ENCODE results near the gene FAM20C.
"Not testable (repeated sequence)": the region's sequence is repeated elsewhere in the genome, so short reads cannot be mapped to it uniquely, and the experiment has no call there.

The FAM20C gene

DNA sequence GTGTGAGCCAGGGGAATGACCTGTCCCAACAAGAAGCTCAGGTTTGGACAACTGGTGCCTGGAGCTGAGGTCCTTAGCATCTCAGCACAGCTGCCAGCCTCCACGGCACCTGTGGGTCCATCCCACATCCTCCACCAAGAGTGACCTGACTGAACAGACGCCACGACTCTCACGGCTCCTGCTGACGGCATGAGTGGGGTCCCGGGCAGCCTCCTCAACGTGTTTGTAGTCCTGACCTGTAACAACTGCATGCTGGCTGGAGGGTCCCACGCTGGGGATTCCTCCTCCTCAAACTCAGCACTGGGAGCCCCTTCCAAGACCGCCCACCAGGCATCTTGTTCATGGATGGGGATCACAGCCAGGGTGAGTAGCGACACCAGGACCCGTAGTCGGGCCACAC, 36.2 kb downstream of the FAM20C start:
- no peak for DNase-seq (ENCODE audit: low read depth in 2 of 2)

DNA sequence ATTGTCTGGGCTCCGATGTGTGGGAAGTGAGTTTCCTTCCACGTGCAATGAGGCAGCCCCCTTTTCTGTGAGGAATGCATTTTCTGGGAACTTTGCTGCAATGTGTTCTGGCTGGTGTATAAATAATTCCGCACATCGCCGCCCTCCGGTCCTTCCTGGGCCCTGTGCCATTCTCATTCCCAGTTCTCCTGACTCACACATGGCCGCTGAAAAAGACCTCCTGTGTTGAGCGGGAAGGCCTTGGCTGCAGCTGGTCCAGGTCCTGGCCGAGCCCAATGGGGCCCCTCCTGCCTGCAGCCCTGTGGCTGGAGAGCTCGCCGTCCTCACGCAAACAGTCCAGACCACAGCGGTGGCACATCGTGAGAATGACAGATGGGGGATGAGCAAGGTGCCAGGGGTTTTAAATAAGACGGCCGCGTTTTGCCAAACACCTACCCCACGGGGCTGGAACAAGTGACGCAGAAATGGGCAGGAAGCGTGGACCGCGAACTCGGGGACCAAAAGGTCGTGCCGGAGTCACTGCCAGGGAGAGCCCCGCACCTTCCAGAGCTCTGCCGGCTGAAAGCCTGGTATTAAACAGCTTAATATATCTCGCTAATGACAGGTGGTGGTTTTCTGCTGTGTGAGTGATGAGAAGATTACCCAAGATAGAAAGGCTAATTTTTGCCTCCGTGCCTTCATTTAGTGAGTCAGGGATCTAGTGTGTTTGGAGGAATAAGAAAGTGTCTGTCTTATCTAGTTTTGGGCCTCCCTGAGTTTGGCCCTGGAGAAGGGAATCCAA, 37.0 kb downstream of the FAM20C start:
- no peak for DNase-seq (ENCODE audit: low read depth in 2 of 2)

DNA sequence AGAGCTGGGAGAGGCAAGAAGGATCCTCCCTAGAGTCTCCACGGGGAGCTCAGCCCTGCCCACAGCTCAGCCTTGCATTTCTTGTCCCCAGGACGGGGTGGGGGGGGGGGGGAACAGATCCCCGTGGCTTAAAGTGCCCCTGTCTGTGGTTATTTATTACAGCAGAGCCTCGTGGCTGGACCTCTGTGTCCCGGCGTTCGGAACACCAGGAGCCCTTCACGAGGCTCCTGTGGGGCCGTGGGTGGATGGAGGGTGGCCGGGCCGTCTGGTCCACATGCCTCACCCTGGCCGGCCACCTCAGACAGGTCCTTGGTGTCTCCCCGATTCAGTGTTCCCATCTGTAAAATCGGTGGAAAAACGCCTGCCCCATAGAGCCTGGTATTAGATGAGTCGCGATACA, 37.9 kb downstream of the FAM20C start:
- no peak for DNase-seq (ENCODE audit: low read depth in 2 of 2)

DNA sequence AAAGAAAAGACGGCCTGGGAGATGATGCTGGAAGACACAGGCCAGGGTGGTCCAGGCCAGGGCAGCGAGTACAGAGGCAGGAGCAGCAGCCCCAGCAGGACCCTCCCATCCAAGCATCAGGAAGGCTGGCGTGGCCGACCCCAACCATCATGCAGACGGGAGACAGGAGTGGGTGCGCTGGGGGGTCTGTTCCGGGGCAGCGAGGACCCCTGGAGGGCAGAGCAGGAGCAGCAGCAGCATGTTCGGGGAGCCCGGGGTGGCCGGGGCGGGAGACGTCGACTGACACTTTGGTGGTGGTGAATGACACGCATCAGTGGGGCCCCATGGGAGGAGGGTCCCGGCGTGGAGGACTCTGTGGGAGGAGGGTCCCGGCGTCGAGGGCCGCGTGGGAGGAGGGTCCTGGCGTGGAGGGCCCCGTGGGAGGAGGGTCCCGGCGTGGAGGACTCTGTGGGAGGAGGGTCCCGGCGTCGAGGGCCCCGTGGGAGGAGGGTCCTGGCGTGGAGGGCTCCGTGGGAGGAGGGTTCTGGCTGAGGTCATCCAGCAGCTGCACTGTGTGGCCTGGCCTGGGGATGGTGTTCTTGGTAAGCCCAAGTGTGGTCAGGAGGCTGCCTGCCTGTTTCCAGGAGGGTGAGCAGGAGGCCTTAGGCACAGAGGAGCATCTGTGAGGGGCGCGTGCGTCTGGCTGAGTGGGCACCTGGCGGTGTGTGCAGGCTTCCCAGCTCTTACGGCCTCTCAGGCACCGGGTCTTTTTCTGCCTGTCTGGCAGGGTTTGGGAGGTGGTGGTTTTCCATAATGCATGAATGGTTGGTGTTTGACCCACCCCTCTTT, 38.9 kb downstream of the FAM20C start:
- DNase-seq (ENCODE audit: low read depth in 2 of 2), result no peak

DNA sequence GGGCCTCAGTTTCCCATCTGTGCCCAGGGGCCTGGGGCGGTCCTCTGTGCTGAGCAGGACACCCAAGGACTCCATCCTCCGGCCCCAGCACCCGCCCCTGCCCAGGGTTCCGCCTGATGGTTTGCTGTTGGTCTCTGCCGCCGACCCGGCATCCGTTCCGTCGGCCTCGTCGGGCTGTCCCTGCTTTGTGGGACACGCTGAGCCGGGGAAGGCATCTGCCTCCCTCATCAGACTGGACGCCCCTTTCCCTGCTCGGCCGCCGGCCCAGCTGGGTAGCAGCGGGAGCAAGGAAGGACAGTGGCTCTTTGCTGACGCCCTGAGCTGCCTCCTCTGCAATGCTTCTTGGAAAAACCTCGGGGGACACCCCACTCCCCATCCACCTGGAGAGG, 39.5 kb downstream of the FAM20C start:
- no peak for DNase-seq (ENCODE audit: low read depth in 2 of 2)

DNA sequence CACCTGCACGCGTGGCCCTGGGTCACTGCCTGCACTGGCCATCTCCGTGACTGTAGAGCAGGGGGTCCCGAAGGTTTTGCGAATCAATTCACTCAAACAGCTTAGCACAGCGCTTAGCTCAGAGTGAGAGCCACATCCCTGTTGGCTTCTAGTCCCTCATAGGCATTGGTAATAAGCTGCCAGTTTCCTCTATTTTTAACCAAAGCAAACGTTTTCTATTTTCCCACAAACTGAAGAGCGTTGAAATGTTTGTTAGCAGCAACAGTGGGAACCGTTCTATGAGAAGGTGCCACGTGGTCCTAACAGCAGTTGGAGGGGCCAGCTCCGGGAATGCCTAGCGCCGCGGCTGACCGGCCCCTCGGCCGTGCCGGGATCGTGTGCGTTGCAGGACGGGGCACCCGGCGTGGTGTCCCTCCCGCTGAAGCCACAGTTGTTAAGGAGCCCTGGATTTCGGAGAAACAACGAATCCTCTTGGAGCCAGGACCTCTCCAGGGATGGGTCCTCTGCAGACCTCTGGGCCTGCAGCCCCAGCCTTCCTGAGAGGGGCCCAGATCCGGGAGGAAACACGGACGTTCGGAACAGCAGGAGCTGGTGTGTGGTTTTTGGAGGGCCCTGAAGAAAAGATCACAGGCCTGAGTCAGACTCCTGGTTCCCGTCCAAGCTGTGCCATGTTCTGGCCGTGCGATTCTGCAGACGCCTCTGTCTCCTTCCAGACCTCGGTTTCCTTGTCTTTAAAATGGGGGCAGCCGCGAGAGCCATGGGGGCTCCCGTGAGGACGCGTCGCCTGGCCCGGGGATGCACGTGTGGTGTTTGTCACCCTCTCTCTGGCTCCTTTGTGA, 40.3 kb downstream of the FAM20C start:
- no peak for DNase-seq (ENCODE audit: low read depth in 2 of 2)

DNA sequence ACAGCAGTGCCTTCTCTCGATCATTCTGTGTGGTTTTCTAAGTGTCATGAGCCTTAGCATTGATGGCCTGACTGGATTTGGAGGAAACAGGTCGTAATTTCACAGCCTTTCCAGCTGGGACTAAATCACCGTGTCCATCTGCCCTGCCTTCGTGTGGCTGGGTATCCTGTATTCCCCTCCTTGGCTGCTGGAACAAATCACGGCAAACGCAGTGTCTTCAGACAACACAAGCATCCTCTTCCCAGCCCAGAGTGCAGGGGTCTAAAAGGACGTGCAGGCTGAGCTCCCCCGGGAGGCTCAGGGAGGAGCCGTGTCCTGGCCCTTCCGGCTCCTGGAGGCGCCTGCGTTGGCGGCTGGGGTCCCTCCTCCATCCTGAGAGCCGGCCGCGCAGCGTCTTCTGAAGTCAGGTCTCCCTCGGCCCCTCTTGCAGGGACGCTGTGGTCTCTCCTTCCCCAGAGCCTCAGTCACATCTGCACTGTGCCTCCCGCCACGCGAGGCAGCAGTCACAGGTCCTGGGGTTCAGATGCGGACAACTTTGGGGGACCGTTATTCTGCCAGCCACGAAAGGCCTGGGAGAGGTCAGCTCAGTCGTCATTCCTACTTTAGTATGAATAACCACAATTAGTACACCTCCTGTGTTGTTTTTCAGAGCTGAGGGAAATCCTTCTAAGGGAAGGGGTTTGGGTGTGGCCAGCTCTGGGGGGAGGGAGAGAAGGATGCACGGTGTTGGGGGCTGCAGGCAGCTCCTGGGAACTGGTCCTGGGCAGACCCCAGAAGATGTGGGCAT, 41.1 kb downstream of the FAM20C start:
- DNase-seq (ENCODE audit: low read depth in 2 of 2), result no peak

DNA sequence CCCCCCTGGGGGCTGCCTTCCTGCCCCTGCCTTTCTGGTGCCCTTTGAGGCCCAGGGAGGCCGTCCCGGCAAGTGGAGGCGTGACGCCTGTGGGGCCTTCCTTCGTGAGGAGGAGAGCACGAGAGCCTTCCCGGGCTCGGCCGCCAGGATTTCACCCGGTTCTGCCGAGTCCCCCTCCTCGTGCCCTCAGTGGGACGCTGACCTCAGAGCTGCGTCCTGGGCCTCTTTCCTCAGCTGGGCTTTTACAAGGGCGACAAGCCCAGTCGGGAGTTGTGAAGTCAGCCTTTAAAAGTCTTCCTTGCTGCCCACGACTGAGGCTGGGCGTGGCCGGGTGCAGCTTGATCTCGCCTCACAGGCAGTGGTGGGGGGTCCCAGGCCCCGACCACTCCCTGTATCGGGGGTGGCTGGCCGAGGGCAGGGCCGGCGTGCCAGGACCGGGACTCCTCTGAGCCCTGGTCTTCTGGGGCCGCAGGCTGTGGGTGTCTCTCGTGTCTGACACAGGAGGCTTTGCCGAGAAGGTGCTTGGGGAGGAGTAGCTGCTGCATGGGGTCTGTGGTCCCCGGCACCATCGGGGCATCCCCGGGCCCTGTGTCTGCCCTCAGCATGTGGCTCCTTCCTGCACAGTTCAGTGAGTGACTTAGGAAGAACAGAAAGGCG, 41.8 kb downstream of the FAM20C start:
- DNase-seq (ENCODE audit: low read depth in 2 of 2), result no peak

DNA sequence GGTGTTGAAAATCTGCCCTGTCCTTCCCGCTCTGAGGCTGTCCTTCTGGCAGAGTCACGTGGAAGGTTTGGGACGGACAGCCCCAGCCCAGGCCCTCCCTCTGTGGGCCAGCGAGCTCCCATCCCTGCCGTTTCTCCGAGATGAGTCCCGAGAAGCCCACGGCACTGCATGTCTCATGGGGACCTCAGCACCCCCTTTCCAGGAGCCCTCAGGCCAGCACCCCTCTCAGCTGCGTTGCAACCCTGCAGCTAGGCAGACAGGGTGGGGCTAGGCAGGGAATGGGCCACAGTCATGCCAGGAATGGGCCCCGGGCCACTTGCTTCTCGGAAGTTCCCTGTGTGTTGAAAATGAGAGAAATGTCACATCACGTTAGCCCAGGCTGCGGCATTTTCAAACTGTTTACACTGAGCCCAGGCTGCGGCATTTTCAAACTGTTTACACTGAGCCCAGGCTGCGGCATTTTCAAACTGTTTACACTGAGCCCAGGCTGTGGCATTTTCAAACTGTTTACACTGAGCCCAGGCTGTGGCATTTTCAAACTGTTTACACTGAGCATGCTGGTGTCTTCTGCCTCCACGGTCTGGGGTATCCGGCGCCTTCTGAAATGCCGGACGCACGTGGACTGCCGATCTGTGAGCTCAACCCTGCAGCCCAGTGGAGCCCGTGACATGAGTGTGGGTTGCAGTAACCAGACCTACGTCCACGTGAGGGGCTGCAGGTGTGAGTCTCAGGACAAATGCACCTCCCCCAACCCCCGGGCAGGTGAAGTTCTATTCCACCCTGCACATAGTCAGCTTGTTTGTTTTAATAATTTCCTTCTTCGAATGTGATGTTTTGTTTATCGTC, 42.6 kb downstream of the FAM20C start:
- DNase-seq (ENCODE audit: low read depth in 2 of 2), result no peak

DNA sequence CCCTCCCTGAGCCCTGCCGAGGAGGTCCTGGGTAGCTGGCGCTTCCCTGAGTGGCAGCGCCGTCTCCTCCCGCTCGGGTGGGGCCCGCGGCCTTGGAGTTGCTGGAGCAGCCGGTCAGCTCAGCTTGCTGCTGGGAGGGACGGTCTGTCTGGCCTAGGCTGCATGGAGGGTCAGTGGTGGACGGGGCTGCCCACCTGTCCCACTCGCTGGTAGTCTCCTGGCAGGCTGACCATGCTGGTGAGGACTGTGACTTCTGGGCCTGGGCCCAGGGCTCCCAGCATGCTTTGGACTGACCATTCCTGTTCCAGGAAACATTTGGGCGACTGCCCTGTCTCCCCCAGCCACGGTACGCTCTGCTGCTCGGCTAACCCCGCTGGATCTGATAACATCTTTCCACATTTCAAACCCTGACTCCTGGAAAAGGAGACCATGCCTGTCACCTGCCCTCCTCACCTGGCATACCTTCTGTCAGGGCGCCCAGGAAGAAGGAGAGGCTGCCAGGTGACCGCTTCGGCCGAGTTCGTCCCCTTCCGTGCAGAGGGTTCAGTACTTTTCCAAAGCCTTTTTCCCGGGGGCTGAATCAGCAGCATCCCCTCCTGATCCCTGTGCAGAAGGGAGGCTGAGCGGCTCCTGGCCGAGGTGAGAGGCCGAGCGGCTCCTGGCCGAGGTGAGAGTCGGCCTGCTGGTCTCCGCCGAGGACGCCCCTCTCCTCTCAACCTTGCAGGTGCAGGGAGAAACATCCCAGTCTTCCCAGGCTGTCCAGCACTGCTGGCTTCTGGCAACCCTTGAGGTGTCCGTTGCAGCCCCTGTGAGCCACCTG, 43.4 kb downstream of the FAM20C start:
- DNase-seq (ENCODE audit: low read depth in 2 of 2), result no peak

DNA sequence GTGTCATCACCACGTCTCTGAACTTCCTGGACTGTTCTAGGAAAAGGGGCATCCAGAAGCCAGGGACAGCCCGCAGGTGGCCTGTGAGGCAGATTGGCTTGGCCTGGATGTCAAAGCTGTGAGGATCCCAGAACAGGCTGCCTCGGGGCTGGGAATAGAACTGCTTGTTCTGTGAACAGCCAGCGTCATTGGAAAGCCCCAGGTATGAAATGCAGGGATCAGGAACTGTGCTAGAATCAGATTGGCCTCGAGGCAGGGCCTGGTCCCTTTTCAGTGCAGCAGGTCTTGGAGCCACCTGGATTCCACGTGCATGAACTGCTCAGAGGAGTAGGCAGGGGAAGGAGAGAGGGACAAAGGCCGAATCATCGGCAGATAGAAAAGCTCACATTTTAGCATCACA, 44.6 kb downstream of the FAM20C start:
- DNase-seq (ENCODE audit: low read depth in 2 of 2), result no peak

DNA sequence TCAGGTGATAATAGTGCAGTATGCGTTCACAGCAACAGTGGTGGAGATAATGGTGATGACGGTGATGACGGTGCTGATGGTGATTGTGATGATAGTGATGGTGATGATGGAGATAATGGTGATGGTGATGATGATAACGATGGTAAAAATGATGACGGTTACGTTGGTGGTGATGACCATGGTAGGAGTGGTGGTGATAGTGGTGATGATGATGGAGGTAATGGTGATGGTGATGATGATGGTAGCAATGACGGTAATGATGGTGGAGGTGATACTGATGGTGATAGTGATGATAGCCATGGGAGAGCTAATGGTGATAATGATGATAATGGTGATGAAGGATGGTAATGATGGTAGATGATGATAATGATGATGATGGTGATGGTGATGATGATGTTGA, 45.0 kb downstream of the FAM20C start:
- no peak for DNase-seq (ENCODE audit: low read depth in 2 of 2)

DNA sequence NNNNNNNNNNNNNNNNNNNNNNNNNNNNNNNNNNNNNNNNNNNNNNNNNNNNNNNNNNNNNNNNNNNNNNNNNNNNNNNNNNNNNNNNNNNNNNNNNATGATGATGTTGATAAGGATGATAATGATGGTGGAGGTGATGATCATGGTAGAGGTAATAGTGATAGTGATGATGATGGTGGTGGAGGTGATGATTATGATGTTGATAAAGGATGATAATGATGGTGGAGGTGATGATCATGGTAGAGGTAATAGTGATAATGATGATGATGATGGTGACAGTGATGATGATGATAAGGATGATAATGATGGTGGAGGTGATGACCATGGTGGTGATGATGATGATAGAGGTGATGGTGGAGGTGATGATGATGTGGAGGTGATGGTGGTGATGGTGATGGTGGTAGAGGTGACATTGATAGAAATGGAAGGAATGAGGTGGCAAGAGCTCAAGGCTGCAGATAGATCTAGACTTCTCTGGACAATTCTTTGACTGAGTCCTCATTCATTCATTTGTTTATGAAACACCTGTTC, 47.8 kb downstream of the FAM20C start:
- no peak for DNase-seq (ENCODE audit: low read depth in 2 of 2)

DNA sequence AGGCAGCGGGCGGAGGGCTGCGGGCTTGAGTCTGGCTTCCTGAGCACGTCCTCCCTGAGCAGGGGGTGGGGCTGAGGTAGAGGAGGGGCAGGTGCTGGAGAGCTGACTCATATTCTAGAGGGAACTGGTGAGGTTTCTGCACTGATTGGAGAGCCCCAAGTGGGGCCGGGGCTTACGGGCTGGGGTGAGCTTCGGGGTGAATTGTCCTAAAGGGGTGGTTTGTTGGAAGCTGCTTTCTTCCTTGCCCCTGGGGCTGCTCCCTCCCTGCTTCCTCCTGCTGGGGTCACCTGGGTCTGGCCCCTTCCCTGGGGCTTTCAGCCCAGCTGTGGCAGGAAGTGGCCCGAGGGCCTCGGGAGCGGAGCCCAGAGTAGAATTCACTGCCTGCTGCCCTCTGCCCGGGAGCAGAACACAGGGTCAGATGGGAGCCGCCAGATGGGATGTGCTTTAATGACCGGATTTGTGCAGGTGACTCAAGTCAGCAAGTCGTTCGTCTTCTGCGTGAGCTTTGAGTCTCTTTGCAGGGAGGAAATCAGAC, 48.6 kb downstream of the FAM20C start:
- DNase-seq (ENCODE audit: low read depth in 2 of 2), result no peak

DNA sequence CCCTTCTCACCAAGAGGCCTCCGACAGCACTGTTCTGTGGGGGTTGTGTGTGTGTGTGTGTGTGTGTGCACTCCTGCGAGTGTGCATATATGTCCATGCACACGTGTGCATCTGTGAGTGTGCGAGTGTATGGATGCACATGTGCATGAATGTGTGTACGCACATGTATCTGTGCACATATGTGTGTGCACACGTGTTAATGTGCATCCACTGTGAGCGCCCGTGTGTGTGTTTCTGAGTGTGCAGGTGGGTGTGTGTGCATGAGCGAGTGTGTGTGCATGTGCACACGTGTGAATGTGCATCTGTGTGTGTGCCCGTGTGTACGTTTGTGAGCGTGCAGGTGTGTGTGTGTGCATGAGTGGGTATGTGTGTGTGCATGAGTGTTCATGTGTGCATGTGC, 49.1 kb downstream of the FAM20C start:
- DNase-seq (ENCODE audit: low read depth in 2 of 2), result no peak

DNA sequence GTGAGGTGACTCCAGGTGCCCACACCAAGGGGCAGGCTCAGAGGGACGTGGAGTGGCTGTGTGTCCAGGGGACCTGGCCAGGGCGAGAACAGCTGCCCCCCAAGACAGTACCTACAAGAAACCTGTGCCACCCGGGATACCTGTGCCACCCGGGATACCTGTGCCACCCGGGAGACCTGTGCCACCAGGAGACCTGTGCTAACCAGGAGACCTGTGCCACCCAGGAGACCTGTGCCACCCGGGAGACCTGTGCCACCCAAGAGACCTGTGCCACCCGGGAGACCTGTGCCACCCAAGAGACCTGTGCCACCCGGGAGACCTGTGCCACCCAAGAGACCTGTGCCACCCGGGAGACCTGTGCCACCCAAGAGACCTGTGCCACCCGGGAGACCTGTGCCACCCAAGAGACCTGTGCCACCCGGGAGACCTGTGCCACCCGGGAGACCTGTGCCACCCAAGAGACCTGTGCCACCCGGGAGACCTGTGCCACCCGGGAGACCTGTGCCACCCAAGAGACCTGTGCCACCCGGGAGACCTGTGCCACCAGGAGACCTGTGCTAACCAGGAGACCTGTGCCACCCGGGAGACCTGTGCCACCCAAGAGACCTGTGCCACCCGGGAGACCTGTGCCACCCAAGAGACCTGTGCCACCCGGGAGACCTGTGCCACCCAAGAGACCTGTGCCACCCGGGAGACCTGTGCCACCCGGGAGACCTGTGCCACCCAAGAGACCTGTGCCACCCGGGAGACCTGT, 50.6 kb downstream of the FAM20C start:
- not testable (repeated sequence) for DNase-seq (ENCODE audit: low read depth in 2 of 2)

DNA sequence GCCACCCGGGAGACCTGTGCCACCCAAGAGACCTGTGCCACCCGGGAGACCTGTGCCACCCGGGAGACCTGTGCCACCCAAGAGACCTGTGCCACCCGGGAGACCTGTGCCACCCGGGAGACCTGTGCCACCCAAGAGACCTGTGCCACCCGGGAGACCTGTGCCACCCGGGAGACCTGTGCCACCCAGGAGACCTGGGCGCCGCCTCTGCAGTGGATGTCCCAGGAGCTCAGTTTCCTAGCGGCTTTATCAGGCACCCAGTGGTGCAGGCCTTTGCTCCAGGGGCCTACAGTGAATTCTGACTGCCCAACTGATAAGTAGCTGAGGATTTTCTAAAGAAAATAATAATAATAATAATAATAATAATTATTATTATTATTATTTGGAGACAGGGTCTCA, 51.2 kb downstream of the FAM20C start:
- not testable (repeated sequence) for DNase-seq (ENCODE audit: low read depth in 2 of 2)

DNA sequence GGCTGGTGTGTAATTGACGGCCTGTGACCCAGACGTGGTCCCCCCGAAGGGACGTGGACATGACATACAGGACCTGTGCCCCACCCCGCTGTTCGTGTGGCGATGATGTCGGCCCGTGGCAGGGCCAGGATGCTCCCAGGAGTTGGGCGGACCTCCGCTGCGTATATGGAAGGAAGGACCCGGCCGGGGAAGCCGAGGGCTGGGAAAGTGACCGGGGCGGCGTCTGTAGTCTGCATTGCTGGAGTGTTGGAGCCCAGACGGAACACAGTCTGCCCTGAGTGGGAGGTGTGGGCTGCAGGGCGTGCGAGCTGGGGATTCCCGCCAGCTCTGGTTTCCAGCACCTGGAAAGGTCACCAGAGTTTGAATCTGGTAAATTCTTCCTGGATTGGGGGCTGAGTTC, 52.6 kb downstream of the FAM20C start:
- DNase-seq (ENCODE audit: low read depth in 2 of 2), result no peak

All from activated CD4-positive, alpha-beta T cell treated with anti-CD3 and anti-CD28 coated beads for 24 hours (primary cell).